KBM-7 (cell line): ENCODE measurements around the gene FAM13A.
A peak's percentile ranks its signal among the peaks of the same experiment; 100 is the strongest.
"Not testable (repeated sequence)": the region's sequence is repeated elsewhere in the genome, so short reads cannot be mapped to it uniquely, and the experiment has no call there.

Source experiments
- DNase-seq: peaks from one replicate; pipeline ENCODE4 v3.0.0-alpha.2; 2015
- in situ Hi-C: fragments of 300-500 bp; cut with MboI; formaldehyde crosslinking; loops from 2 replicates; pipeline ENCODE4 v1.14.3; 2020; ENCODE audit warnings: low sequenced_read_pairs, low pct_unique_long_range_greater_than_20kb, mixed read lengths

FAM13A gene

GRCh38 chr4:88933414-88934160, 123.4 kb downstream of the FAM13A start:
- peak; percentile 20 for DNase-seq
- in situ Hi-C loops: no loop called here

DNA sequence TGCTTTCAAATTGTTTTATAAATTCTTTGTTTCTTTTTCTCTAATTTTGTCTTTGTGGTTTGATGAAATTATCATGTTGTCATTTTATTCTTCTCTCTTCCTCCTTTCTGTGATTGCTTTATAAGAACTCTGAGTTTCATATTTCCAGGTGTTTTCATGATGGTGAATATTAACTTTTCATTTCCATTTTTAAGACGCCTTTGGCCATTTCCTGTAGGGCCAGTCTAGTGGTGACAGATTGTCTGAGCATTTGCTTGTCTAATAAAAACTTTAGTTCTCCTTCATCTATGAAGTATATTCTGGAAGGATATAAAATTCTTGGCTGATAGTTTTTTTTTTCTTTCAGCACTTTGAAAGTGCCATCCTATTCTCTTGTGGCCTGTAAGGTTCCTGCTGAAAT, 128.1 kb downstream of the FAM13A start:
- in situ Hi-C loops: no loop called here
- no peak for DNase-seq

DNA sequence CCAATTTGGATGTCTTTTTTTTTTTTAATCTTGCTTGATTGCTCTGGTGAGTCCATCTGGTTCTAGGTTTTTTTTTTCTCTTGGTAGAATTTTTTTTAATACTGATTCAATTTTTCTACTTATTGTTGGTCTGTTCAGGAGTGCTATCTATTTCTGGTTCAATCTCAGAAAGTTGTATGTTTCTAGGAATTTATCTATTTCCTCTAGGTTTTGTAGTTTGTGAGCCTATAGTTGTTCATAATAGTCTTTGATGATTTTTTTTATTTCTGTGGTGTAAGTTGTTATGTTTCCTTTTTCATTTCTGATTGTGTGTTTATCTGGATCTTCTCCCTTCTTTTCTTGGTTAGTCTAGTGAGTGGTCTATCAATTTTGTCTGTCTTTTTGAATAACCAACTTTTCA, 129.6 kb downstream of the FAM13A start:
- no peak for DNase-seq
- in situ Hi-C loops: no loop called here

- no peak for DNase-seq
- in situ Hi-C loops: no loop called here
These were observed 137.9 kb downstream of the FAM13A start for GRCh38 chr4:88919056-88919455.

GRCh38 chr4:88913181-88913580, 143.8 kb downstream of the FAM13A start:
- in situ Hi-C loops, DNase-seq: not testable (repeated sequence)

GRCh38 chr4:88911246-88912212, 145.5 kb downstream of the FAM13A start:
- no peak for DNase-seq
- in situ Hi-C loops: no loop called here

GRCh38 chr4:88910101-88910500, 146.9 kb downstream of the FAM13A start:
- no peak for DNase-seq
- in situ Hi-C loops: no loop called here

- in situ Hi-C loops: no loop called here
- DNase-seq: no peak
These were observed 148.5 kb downstream of the FAM13A start for GRCh38 chr4:88908521-88908920.

DNA sequence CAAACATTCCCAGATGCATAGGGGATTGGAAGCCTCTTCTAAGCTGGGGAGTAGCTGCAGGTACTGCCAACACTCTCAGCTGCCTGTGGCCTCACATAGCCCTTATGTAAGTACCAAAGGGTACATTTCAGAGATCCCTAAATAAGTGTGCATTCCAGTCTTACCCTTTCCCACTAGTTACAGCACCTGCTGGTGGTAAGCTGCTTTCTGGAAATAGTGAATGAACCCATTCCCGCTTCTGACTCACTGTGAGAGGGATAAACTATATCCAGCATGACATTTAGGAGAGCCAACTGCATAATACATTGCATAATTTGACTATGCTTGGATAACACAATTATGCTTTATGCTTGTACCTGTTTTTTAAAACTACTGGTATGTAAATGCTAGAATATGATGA, 149.0 kb downstream of the FAM13A start:
- in situ Hi-C loops: no loop called here
- no peak for DNase-seq

DNA sequence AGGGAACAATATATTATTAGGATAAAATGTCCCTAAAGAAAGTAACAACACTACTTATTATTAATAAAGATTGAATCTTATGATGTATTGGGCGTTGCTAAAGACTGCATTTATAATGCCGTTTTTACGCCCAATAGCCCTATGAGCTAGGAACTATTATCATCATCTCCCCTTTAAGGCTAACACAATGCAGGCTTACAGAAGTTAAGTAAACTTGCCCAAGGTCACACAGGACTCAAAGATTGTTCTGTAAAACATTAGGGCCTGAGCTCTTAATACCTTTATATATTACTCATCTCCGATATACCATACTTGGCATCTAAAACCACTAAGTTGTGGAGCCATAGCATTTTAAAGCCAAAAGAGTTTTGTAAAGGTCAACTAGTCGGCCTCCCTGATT, 149.5 kb downstream of the FAM13A start:
- no peak for DNase-seq

GRCh38 chr4:88904240-88904639, 152.7 kb downstream of the FAM13A start:
- in situ Hi-C loops, DNase-seq: not testable (repeated sequence)

More for the DNA sequence above, 149.5 kb downstream of the FAM13A start:
- in situ Hi-C loops: no loop called here

DNA sequence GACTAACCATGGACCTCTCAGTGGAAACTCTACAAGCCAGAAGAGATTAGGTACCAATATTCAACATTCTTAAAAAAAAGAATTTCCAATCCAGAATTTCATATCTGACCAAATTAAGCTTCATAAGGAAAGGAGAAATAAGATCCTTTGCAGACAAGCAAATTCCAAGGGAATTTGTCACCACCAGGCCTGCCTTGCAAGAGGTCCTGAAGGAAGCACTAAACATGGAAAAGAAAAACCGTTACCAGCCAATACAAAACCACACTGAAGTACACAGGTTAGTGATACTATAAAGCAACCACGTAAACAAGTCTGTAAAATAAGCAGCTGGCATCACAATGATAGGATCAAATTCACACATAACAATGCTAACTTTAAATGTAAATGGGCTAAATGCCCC, 156.6 kb downstream of the FAM13A start:
- DNase-seq: no peak
- in situ Hi-C loops: no loop called here

GRCh38 chr4:88897752-88898151, 159.2 kb downstream of the FAM13A start:
- no peak for DNase-seq
- in situ Hi-C loops: no loop called here

DNA sequence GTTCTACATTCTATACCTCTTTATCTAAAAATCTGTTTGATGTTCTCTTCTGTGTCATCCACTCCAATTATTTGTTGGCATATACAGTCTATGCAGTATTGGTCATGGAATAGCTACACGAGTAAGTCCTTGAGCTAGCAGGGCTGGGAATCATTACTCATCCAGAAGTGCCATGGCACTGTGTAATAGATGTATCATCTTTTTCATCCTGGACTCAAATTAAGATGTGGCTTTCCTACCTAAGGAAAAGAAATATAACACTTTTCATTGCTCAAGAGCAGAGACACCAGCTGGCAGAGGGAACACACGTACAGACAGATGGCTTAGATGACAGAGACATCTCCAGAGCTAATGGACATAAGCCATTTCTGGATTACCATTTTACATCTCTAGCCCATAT, 159.8 kb downstream of the FAM13A start:
- no peak for DNase-seq
- in situ Hi-C loops: no loop called here

DNA sequence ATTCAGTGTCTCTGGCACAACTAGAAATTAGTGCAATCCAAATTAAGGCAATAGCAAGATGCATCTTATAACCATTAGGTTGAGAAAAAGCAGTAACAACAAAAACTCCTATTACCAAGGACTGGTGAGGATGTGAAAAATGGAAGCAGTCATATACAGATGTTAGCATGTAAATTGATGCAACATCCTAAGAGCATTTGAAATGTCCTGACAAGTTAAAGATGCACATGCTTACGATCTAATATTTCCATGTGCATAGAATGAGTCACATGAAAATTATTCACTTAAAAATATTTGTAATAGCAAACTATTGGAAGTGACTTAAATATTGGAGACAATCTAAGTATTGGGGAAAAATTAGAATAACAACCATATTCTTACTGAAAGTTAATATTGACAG, 163.0 kb downstream of the FAM13A start:
- no peak for DNase-seq
- in situ Hi-C loops: no loop called here

DNA sequence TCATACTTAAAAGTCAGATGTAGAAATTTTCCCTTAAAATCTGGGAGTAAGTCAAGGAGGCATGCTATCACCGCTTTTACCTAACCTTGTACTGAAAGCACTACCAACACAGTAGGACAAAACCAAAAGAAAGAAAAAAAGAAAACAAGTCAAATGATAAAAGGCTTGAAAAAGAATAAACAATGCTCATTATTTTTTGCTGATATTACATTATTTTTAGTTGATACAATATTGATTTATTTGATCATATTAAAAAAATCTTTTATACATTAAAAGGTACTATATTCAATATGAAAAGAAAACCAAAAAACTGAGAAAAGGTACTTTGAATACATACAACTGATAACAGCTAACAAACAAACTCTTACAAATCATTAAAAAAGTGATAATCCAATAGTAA, 164.3 kb downstream of the FAM13A start:
- in situ Hi-C loops: no loop called here
- DNase-seq: no peak

DNA sequence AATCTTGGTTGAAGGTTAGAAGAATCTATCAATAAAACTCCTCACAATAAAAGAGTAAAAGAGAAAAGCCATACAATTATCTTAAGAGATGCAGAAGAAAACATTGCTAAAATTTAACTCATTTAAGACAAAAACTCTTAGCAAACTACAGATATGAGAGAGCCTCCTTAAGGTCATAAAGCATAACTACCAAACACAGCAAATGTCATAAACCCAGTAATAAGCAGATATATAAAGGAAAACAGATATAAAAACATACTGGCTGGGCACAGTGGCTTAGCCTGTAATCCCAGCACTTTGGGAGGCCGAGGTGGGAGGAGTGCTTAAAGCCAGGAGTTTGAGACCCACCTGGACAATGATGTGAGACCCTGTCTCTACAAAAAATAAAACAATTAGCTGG, 165.3 kb downstream of the FAM13A start:
- DNase-seq: no peak

GRCh38 chr4:88887409-88887808, 169.6 kb downstream of the FAM13A start:
- DNase-seq, in situ Hi-C loops: not testable (repeated sequence)

More for the DNA sequence above, 165.3 kb downstream of the FAM13A start:
- in situ Hi-C loops: no loop called here

DNA sequence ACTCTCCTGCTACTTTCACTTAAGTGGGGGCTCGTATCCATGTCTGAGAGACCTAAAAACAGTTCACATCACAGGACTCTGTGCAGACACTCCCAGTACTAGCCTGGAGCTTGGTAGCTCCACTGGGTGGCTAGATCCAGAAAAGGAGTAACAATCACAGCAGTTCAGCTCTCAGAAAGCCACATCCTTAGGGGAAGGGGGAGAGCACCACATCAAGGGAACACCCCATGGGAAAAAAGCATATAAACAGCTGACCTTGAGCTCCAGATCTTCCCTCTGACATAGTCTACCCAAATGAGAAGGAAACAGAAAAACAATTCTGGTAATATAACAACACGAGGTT, 175.8 kb downstream of the FAM13A start:
- in situ Hi-C loops: no loop called here
- no peak for DNase-seq

GRCh38 chr4:88880501-88881226, 176.3 kb downstream of the FAM13A start:
- DNase-seq: peak; percentile 12
- in situ Hi-C loops: no loop called here
